ENCODE data around the gene SUSD6.

SUSD6 gene

GRCh38 chr14:69675877-69676416 lies 64.6 kb downstream of the SUSD6 start:
- H3K4me3 ChIP-seq (ENCODE audit: insufficient read depth in 1 of 2, low read depth in 1 of 2, low read length in 2 of 2), result no peak overlapping the region
- H3K4me1 ChIP-seq (ENCODE audit: control insufficient read depth, insufficient read depth, low read depth, low read length), result peaks cover 7% of the 10 kb centered on the region
- no peak for DNase-seq
- H3K4me2 ChIP-seq (ENCODE audit: low read length, poor library complexity, severe bottlenecking), result no peak overlapping the region
- no peak overlapping the region for H3K9ac ChIP-seq (ENCODE audit: low read length)
- WGBS, result no CpG with 5 or more reads among the region's 2 CpGs
- H2AK5ac ChIP-seq (ENCODE audit: low read length, severe bottlenecking), result no peak overlapping the region
- H2BK5ac ChIP-seq (ENCODE audit: low read depth, low read length, poor library complexity, severe bottlenecking), result no peak overlapping the region
- no peak overlapping the region for H4K8ac ChIP-seq (ENCODE audit: low read length)
- H3K79me1 ChIP-seq (replicated peaks; ENCODE audit: low read length, poor library complexity, severe bottlenecking), result peaks cover 41% of the 10 kb centered on the region
- no peak overlapping the region for H2AFZ ChIP-seq (ENCODE audit: low read depth, low read length)
- no peaks in the 10 kb centered on the region for H3K36me3 ChIP-seq (ENCODE audit: control insufficient read depth in 1 of 2, insufficient read depth in 2 of 2, low read depth in 1 of 2, low read length in 2 of 2)
- no peak overlapping the region for H3K27ac ChIP-seq (ENCODE audit: low read length, poor library complexity, severe bottlenecking)
- H2BK120ac ChIP-seq (ENCODE audit: low read depth, low read length), result no peak overlapping the region
- H3K27me3 ChIP-seq (ENCODE audit: control insufficient read depth in 1 of 2, insufficient read depth in 1 of 2, low read length in 2 of 2), result no peaks in the 10 kb centered on the region
- no peak overlapping the region for H3K23ac ChIP-seq (ENCODE audit: low read length in 2 of 2)
- H3K18ac ChIP-seq (ENCODE audit: low read depth in 1 of 2, low read length in 2 of 2), result no peak overlapping the region
- no peak overlapping the region for H2BK12ac ChIP-seq (ENCODE audit: low read length in 2 of 2)
- no peak overlapping the region for H3K14ac ChIP-seq (ENCODE audit: low read length in 2 of 2)
- no peaks in the 10 kb centered on the region for H3K9me3 ChIP-seq (ENCODE audit: control insufficient read depth, low read length)
- H4K91ac ChIP-seq (ENCODE audit: low read length), result no peak overlapping the region
- no peak overlapping the region for H3K4ac ChIP-seq (ENCODE audit: low read depth in 1 of 2, low read length in 2 of 2)
- H2BK15ac ChIP-seq (ENCODE audit: low read depth, poor library complexity, severe bottlenecking), result no peak overlapping the region

- WGBS, result 97% methylated on average over 2 of the region's 2 CpGs
These were observed 65.3 kb downstream of the SUSD6 start for GRCh38 chr14:69676723-69677122.

GRCh38 chr14:69680297-69680696 lies 68.9 kb downstream of the SUSD6 start:
- H3K27me3 ChIP-seq (ENCODE audit: control insufficient read depth in 1 of 2, insufficient read depth in 1 of 2, low read length in 2 of 2), result no peaks in the 10 kb centered on the region
- H2AK5ac ChIP-seq (ENCODE audit: low read length, severe bottlenecking), result no peak overlapping the region
- 81% methylated on average over 1 of the region's 1 CpG for WGBS
- H3K9me3 ChIP-seq (ENCODE audit: control insufficient read depth, low read length), result no peaks in the 10 kb centered on the region
- no peak overlapping the region for H3K23ac ChIP-seq (ENCODE audit: low read length in 2 of 2)
- H3K4ac ChIP-seq (ENCODE audit: low read depth in 1 of 2, low read length in 2 of 2), result no peak overlapping the region
- peaks cover 4% of the 10 kb centered on the region for H3K4me1 ChIP-seq (ENCODE audit: control insufficient read depth, insufficient read depth, low read depth, low read length)
- peaks cover 47% of the 10 kb centered on the region for H3K79me1 ChIP-seq (replicated peaks; ENCODE audit: low read length, poor library complexity, severe bottlenecking)
- H3K4me2 ChIP-seq (ENCODE audit: low read length, poor library complexity, severe bottlenecking), result no peak overlapping the region
- H2BK15ac ChIP-seq (ENCODE audit: low read depth, poor library complexity, severe bottlenecking), result no peak overlapping the region
- H2BK12ac ChIP-seq (ENCODE audit: low read length in 2 of 2), result no peak overlapping the region
- H2BK120ac ChIP-seq (ENCODE audit: low read depth, low read length), result no peak overlapping the region
- H3K27ac ChIP-seq (ENCODE audit: low read length, poor library complexity, severe bottlenecking), result no peak overlapping the region
- no peak overlapping the region for H3K14ac ChIP-seq (ENCODE audit: low read length in 2 of 2)
- H2BK5ac ChIP-seq (ENCODE audit: low read depth, low read length, poor library complexity, severe bottlenecking), result no peak overlapping the region
- no peak overlapping the region for H4K8ac ChIP-seq (ENCODE audit: low read length)
- H2AFZ ChIP-seq (ENCODE audit: low read depth, low read length), result no peak overlapping the region
- no peaks in the 10 kb centered on the region for H3K36me3 ChIP-seq (ENCODE audit: control insufficient read depth in 1 of 2, insufficient read depth in 2 of 2, low read depth in 1 of 2, low read length in 2 of 2)
- no peak overlapping the region for H3K18ac ChIP-seq (ENCODE audit: low read depth in 1 of 2, low read length in 2 of 2)
- H4K91ac ChIP-seq (ENCODE audit: low read length), result no peak overlapping the region
- H3K9ac ChIP-seq (ENCODE audit: low read length), result no peak overlapping the region
- no peak overlapping the region for H3K4me3 ChIP-seq (ENCODE audit: insufficient read depth in 1 of 2, low read depth in 1 of 2, low read length in 2 of 2)
- no peak for DNase-seq

More at GRCh38 chr14:69676723-69677122, 65.3 kb downstream of the SUSD6 start:
- Histone ChIP-seq H4K91ac (ENCODE audit: low read length) (no peak overlapping the region), H3K27me3 (ENCODE audit: control insufficient read depth in 1 of 2, insufficient read depth in 1 of 2, low read length in 2 of 2) (no peaks in the 10 kb centered on the region), H3K14ac (ENCODE audit: low read length in 2 of 2) (no peak overlapping the region), H3K79me1 (replicated peaks; ENCODE audit: low read length, poor library complexity, severe bottlenecking) (peaks cover 44% of the 10 kb centered on the region), H3K9me3 (ENCODE audit: control insufficient read depth, low read length) (no peaks in the 10 kb centered on the region), H2BK120ac (ENCODE audit: low read depth, low read length) (no peak overlapping the region), H4K8ac (ENCODE audit: low read length) (no peak overlapping the region), H2BK12ac (ENCODE audit: low read length in 2 of 2) (no peak overlapping the region), H3K36me3 (ENCODE audit: control insufficient read depth in 1 of 2, insufficient read depth in 2 of 2, low read depth in 1 of 2, low read length in 2 of 2) (no peaks in the 10 kb centered on the region), H2AK5ac (ENCODE audit: low read length, severe bottlenecking) (no peak overlapping the region), H3K9ac (ENCODE audit: low read length) (no peak overlapping the region), H2BK15ac (ENCODE audit: low read depth, poor library complexity, severe bottlenecking) (no peak overlapping the region), H2BK5ac (ENCODE audit: low read depth, low read length, poor library complexity, severe bottlenecking) (no peak overlapping the region), H3K4me2 (ENCODE audit: low read length, poor library complexity, severe bottlenecking) (no peak overlapping the region), H3K18ac (ENCODE audit: low read depth in 1 of 2, low read length in 2 of 2) (no peak overlapping the region), H2AFZ (ENCODE audit: low read depth, low read length) (no peak overlapping the region), H3K23ac (ENCODE audit: low read length in 2 of 2) (no peak overlapping the region), H3K4me1 (ENCODE audit: control insufficient read depth, insufficient read depth, low read depth, low read length) (peaks cover 5% of the 10 kb centered on the region), H3K27ac (ENCODE audit: low read length, poor library complexity, severe bottlenecking) (no peak overlapping the region), H3K4ac (ENCODE audit: low read depth in 1 of 2, low read length in 2 of 2) (no peak overlapping the region), H3K4me3 (ENCODE audit: insufficient read depth in 1 of 2, low read depth in 1 of 2, low read length in 2 of 2) (no peak overlapping the region)
- DNase-seq, result no peak

DNA sequence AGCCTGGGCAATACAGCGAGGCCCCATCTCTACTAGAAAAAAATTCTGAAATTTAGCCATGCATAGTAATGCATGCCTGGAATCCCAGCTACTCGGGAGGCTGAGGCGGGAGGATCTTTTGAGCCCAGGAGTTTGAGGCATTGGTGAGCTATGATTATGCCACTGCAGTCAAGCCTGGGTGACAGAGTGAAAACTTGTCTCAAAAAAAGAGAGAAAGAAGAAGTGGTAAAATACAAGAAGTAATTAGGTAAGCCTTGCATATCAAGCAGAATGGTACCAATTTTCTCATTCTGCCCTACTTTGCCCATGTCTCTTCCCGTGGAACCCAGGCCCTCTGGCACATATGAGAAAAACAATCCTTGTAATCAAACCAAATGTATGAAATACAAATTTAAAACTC lies 70.7 kb downstream of the SUSD6 start:
- no peak overlapping the region for H4K8ac ChIP-seq (ENCODE audit: low read length)
- no peak overlapping the region for H3K27ac ChIP-seq (ENCODE audit: low read length, poor library complexity, severe bottlenecking)
- no peak overlapping the region for H2BK5ac ChIP-seq (ENCODE audit: low read depth, low read length, poor library complexity, severe bottlenecking)
- H2BK12ac ChIP-seq (ENCODE audit: low read length in 2 of 2), result no peak overlapping the region
- H3K27me3 ChIP-seq (ENCODE audit: control insufficient read depth in 1 of 2, insufficient read depth in 1 of 2, low read length in 2 of 2), result no peaks in the 10 kb centered on the region
- peaks cover 42% of the 10 kb centered on the region for H3K79me1 ChIP-seq (replicated peaks; ENCODE audit: low read length, poor library complexity, severe bottlenecking)
- H4K91ac ChIP-seq (ENCODE audit: low read length), result no peak overlapping the region
- no peak for DNase-seq
- no peak overlapping the region for H2AFZ ChIP-seq (ENCODE audit: low read depth, low read length)
- H3K14ac ChIP-seq (ENCODE audit: low read length in 2 of 2), result no peak overlapping the region
- no peaks in the 10 kb centered on the region for H3K36me3 ChIP-seq (ENCODE audit: control insufficient read depth in 1 of 2, insufficient read depth in 2 of 2, low read depth in 1 of 2, low read length in 2 of 2)
- no peak overlapping the region for H2BK15ac ChIP-seq (ENCODE audit: low read depth, poor library complexity, severe bottlenecking)
- no peak overlapping the region for H3K4ac ChIP-seq (ENCODE audit: low read depth in 1 of 2, low read length in 2 of 2)
- 98% methylated on average over 4 of the region's 4 CpGs for WGBS
- H2AK5ac ChIP-seq (ENCODE audit: low read length, severe bottlenecking), result no peak overlapping the region
- no peak overlapping the region for H3K18ac ChIP-seq (ENCODE audit: low read depth in 1 of 2, low read length in 2 of 2)
- peaks cover 5% of the 10 kb centered on the region for H3K4me1 ChIP-seq (ENCODE audit: control insufficient read depth, insufficient read depth, low read depth, low read length)
- no peak overlapping the region for H3K9ac ChIP-seq (ENCODE audit: low read length)
- no peak overlapping the region for H2BK120ac ChIP-seq (ENCODE audit: low read depth, low read length)
- H3K4me3 ChIP-seq (ENCODE audit: insufficient read depth in 1 of 2, low read depth in 1 of 2, low read length in 2 of 2), result no peak overlapping the region
- no peak overlapping the region for H3K23ac ChIP-seq (ENCODE audit: low read length in 2 of 2)
- no peak overlapping the region for H3K4me2 ChIP-seq (ENCODE audit: low read length, poor library complexity, severe bottlenecking)
- H3K9me3 ChIP-seq (ENCODE audit: control insufficient read depth, low read length), result no peaks in the 10 kb centered on the region

All from mesenchymal stem cell (in vitro differentiated cells and primary cell).